H1 (cell line): ENCODE results near the gene NKAIN2. TPM values are rescaled to one million over a fixed set of nuclear protein-coding genes. Genes with fewer than 3 reads are reported as not detected.

Experiments used
- CTCF ChIA-PET: fragments of 300-600 bp; sonication (Branson Sonifier 250); formaldehyde crosslinking; loops from one replicate; lab custom pipeline; 2021; ENCODE audit not compliant: partially characterized antibody; lab: Charles Lee
- POLR2A ChIA-PET: fragments of 300-600 bp; sonication (Branson Sonifier 250); formaldehyde crosslinking; loops from one replicate; lab custom pipeline; 2021; ENCODE audit warnings: inconsistent platforms; ENCODE audit not compliant: partially characterized antibody; lab: Charles Lee
- DNase-seq, 2 experiments: peaks; one replicate each; pipeline versions ENCODE4 v3.0.0 to v3.0.0-alpha.2; 2010 to 2022; ENCODE audit warnings: low spot score in 2 of 2, low read depth in 1 of 2, mixed read lengths in 1 of 2
- FAIRE-seq: peaks from 2 replicates; lab custom pipeline; 2011; peaks lifted over from hg19 to GRCh38; lab: Jason Lieb, UNC
- H2AFZ ChIP-seq: 2 replicates; pipeline ENCODE4 v1.8.1; 2012; ENCODE audit warnings: low read length, inconsistent platforms
- H2AK5ac ChIP-seq: 2 replicates; pipeline ENCODE4 v1.6.1; 2013; ENCODE audit warnings: low read depth, low read length
- H2BK120ac ChIP-seq: replicated peaks from 2 replicates; pipeline ENCODE3; 2013; ENCODE audit warnings: low read depth, low read length, inconsistent platforms
- H2BK12ac ChIP-seq: 2 replicates; pipeline ENCODE4 v1.6.1; 2013; ENCODE audit warnings: low read depth, low read length
- H2BK15ac ChIP-seq: 2 replicates; pipeline ENCODE4 v1.6.1; 2013; ENCODE audit warnings: low read length
- H2BK20ac ChIP-seq: 2 replicates; pipeline ENCODE4 v1.6.1; 2013; ENCODE audit warnings: low read length
- H2BK5ac ChIP-seq: 2 replicates; pipeline ENCODE4 v1.6.1; 2013; ENCODE audit warnings: low read depth, low read length
- H3K14ac ChIP-seq: 2 replicates; pipeline ENCODE4 v1.6.1; 2013; ENCODE audit warnings: inconsistent platforms; ENCODE audit not compliant: insufficient read length
- H3K18ac ChIP-seq: 2 replicates; pipeline ENCODE4 v1.6.1; 2013; ENCODE audit warnings: low read length; ENCODE audit errors: extremely low read depth
- H3K23ac ChIP-seq: 2 replicates; pipeline ENCODE4 v1.6.1; 2013; ENCODE audit warnings: inconsistent platforms; ENCODE audit not compliant: insufficient read length
- H3K23me2 ChIP-seq: 2 replicates; pipeline ENCODE4 v1.6.1; 2013; ENCODE audit warnings: low read depth, low read length
- H3K27ac ChIP-seq: 2 replicates; pipeline ENCODE4 v1.6.1; 2011; ENCODE audit warnings: low read depth, low read length, inconsistent platforms
- H3K27me3 ChIP-seq, 4 experiments: replicated peaks in 1 of 4; 1 replicate in 1 of 4; 2 replicates in 3 of 4; pipeline versions ENCODE4 v1.6.1 to v1.8.1; 2011 to 2013; ENCODE audit warnings: low read length in 3 of 4, mild to moderate bottlenecking in 3 of 4, inconsistent platforms in 2 of 4, mixed read lengths in 2 of 4, moderate library complexity in 1 of 4; ENCODE audit not compliant: control insufficient read depth in 3 of 4, insufficient read depth in 3 of 4; ENCODE audit errors: extremely low read depth in 1 of 4
- H3K36me3 ChIP-seq, 4 experiments: 2 replicates each; pipeline versions ENCODE4 v1.6.1 to v1.8.1; 2011 to 2013; ENCODE audit warnings: mild to moderate bottlenecking in 4 of 4, low read length in 3 of 4, moderate library complexity in 2 of 4, control low read depth in 1 of 4, inconsistent platforms in 1 of 4; ENCODE audit not compliant: insufficient read depth in 4 of 4, control insufficient read depth in 2 of 4
- H3K4ac ChIP-seq: replicated peaks from 2 replicates; pipeline ENCODE3; 2013; ENCODE audit warnings: low read length, low read depth, mixed read lengths, inconsistent platforms; ENCODE audit not compliant: insufficient read length
- H3K4me1 ChIP-seq, 4 experiments: replicated peaks in 1 of 4; 1 replicate in 1 of 4; 2 replicates in 3 of 4; pipeline versions ENCODE4 v1.6.1 to v1.8.1; 2011 to 2013; ENCODE audit warnings: low read length in 3 of 4, inconsistent platforms in 2 of 4, mixed read lengths in 1 of 4; ENCODE audit not compliant: insufficient read depth in 4 of 4, control insufficient read depth in 3 of 4
- H3K4me2 ChIP-seq, 2 experiments: 2 replicates each; pipeline versions ENCODE4 v1.6.1 to v1.8.1; 2011 to 2013; ENCODE audit warnings: low read depth in 2 of 2, low read length in 2 of 2, control low read depth in 1 of 2, inconsistent platforms in 1 of 2, mild to moderate bottlenecking in 1 of 2; ENCODE audit not compliant: insufficient read depth in 1 of 2
- H3K4me3 ChIP-seq, 4 experiments: fragments of 200-600, 300-600 bp in 1 of 4; sonication (generic), shearing (Covaris generic), sonication (Bioruptor Twin) in 1 of 4; 2 replicates each; pipeline versions ENCODE4 v1.5.1 to v1.8.1; 2011 to 2016; ENCODE audit warnings: low read length in 4 of 4, low read depth in 3 of 4, control low read depth in 2 of 4, inconsistent platforms in 2 of 4, mild to moderate bottlenecking in 2 of 4, mixed read lengths in 1 of 4, moderate library complexity in 1 of 4; ENCODE audit not compliant: insufficient read depth in 2 of 4; ENCODE audit errors: extremely low read depth in 1 of 4
- H3K56ac ChIP-seq: replicated peaks from 2 replicates; pipeline ENCODE3; 2013; ENCODE audit warnings: low read depth, mild to moderate bottlenecking, mixed read lengths, low read length, inconsistent platforms; ENCODE audit not compliant: insufficient read length
- H3K79me1 ChIP-seq: 2 replicates; pipeline ENCODE4 v1.6.1; 2013; ENCODE audit warnings: low read depth, low read length, control low read depth
- H3K79me2 ChIP-seq, 2 experiments: 2 replicates each; pipeline versions ENCODE4 v1.6.1 to v1.8.1; 2012 to 2013; ENCODE audit warnings: low read length in 2 of 2, mild to moderate bottlenecking in 2 of 2, inconsistent platforms in 1 of 2; ENCODE audit not compliant: insufficient read depth in 2 of 2, control insufficient read depth in 1 of 2
- H3K9ac ChIP-seq, 4 experiments: replicated peaks in 1 of 4; 1 replicate in 1 of 4; 2 replicates in 3 of 4; pipeline versions ENCODE4 v1.6.1 to v1.8.1; 2011 to 2013; ENCODE audit warnings: low read depth in 3 of 4, low read length in 3 of 4, control low read depth in 2 of 4, mild to moderate bottlenecking in 2 of 4, moderate library complexity in 2 of 4, inconsistent platforms in 1 of 4; ENCODE audit errors: extremely low read depth in 1 of 4
- H3K9me3 ChIP-seq, 2 experiments: 2 replicates each; pipeline versions ENCODE4 v1.6.1 to v1.8.1; 2012 to 2013; ENCODE audit warnings: mild to moderate bottlenecking in 2 of 2, moderate library complexity in 2 of 2, control low read depth in 1 of 2, inconsistent platforms in 1 of 2, low read depth in 1 of 2, low read length in 1 of 2, mixed read lengths in 1 of 2; ENCODE audit not compliant: insufficient read depth in 2 of 2
- H4K20me1 ChIP-seq, 2 experiments: replicated peaks in 1 of 2; 2 replicates each; pipeline versions ENCODE3 to v1.8.1; 2011 to 2013; ENCODE audit warnings: inconsistent platforms in 2 of 2, low read length in 2 of 2, mild to moderate bottlenecking in 1 of 2; ENCODE audit not compliant: insufficient read depth in 2 of 2, control insufficient read depth in 1 of 2
- H4K5ac ChIP-seq: 2 replicates; pipeline ENCODE4 v1.6.1; 2013; ENCODE audit warnings: low read length, low read depth, mixed read lengths, inconsistent platforms; ENCODE audit not compliant: insufficient read length
- H4K8ac ChIP-seq: 2 replicates; pipeline ENCODE4 v1.8.0; 2013; ENCODE audit warnings: mild to moderate bottlenecking, moderate library complexity, low read length, inconsistent platforms; ENCODE audit not compliant: insufficient read depth; ENCODE audit errors: extremely low read depth
- H4K91ac ChIP-seq: replicated peaks from 2 replicates; pipeline ENCODE3; 2013; ENCODE audit warnings: low read length, mixed read lengths, inconsistent platforms; ENCODE audit not compliant: insufficient read length
- ASH2L ChIP-seq: fragments of 200-600, 300-600 bp; sonication (generic); IDR thresholded peaks from one replicate; pipeline ENCODE4 v1.7.1; 2017; ENCODE audit warnings: low read length
- ATF3 ChIP-seq: IDR thresholded peaks from 2 replicates; pipeline ENCODE4 v1.6.1; 2011; ENCODE audit warnings: low read depth, mild to moderate bottlenecking, low read length; ENCODE audit not compliant: insufficient read depth
- BCL11A ChIP-seq, 2 experiments: IDR thresholded peaks; one replicate each; pipeline ENCODE4 v1.6.1; 2011; ENCODE audit warnings: low read depth in 2 of 2, low read length in 2 of 2, mild to moderate bottlenecking in 2 of 2
- CEBPB ChIP-seq: IDR thresholded peaks from 2 replicates; pipeline ENCODE4 v1.6.1; 2012; ENCODE audit warnings: low read depth, low read length
- CTCF ChIP-seq, 3 experiments: IDR thresholded peaks; 1 replicate in 2 of 3; 2 replicates in 1 of 3; pipeline versions ENCODE4 v1.5.1 to v1.6.1; 2011; ENCODE audit warnings: low read length in 3 of 3, mild to moderate bottlenecking in 3 of 3, inconsistent platforms in 2 of 3, low read depth in 1 of 3, moderate library complexity in 1 of 3; ENCODE audit not compliant: insufficient read depth in 1 of 3; ENCODE audit errors: control extremely low read depth in 1 of 3
- EZH2 ChIP-seq: fragments of 200-600 bp; sonication (generic); IDR thresholded peaks from 2 replicates; pipeline ENCODE4 v1.7.1; 2012; ENCODE audit warnings: low read depth, mild to moderate bottlenecking, moderate library complexity, low read length, inconsistent platforms; ENCODE audit not compliant: severe bottlenecking
- GTF2F1 ChIP-seq: IDR thresholded peaks from 2 replicates; pipeline ENCODE4 v1.6.1; 2012; ENCODE audit warnings: low read depth, low read length, improper control_type of control experiment, borderline replicate concordance
- JUN ChIP-seq: IDR thresholded peaks from 2 replicates; pipeline ENCODE4 v1.6.1; 2011; ENCODE audit warnings: low read depth, mild to moderate bottlenecking, improper control_type of control experiment, low read length
- MAX ChIP-seq: IDR thresholded peaks from 2 replicates; pipeline ENCODE4 v1.6.1; 2012; ENCODE audit warnings: inconsistent platforms
- POU5F1 ChIP-seq: IDR thresholded peaks from 2 replicates; pipeline ENCODE4 v1.6.1; 2011; ENCODE audit warnings: low read depth, mild to moderate bottlenecking, low read length, moderate library complexity
- TBP ChIP-seq: IDR thresholded peaks from 2 replicates; pipeline ENCODE4 v1.6.1; 2011; ENCODE audit warnings: low read depth, low read length, improper control_type of control experiment
- TEAD4 ChIP-seq: IDR thresholded peaks from 2 replicates; pipeline ENCODE4 v1.6.1; 2012; ENCODE audit warnings: low read depth, low read length, inconsistent platforms, mixed read lengths
- WGBS, 2 experiments: shearing (Covaris generic) in 1 of 2; methylation state at CpG; one replicate each; pipeline versions ENCODE4 v1.1.6 to v1.1.7; 2013 to 2015; ENCODE audit warnings: low lambda C conversion rate in 2 of 2, mixed read lengths in 2 of 2, inconsistent platforms in 1 of 2, low coverage in 1 of 2, missing lambda C conversion rate in 1 of 2; ENCODE audit not compliant: insufficient replicate concordance in 2 of 2, insufficient coverage in 1 of 2, insufficient read length in 1 of 2; ENCODE audit errors: extremely low coverage in 1 of 2, missing lambda C conversion rate in 1 of 2; 5-methylcytosine and 5-hydroxymethylcytosine counted together
- polyA plus RNA-seq, 7 experiments: library from polyadenylated mRNA; depleted of rRNA in 3 of 7; stranded (reverse) in 5 of 7; unstranded in 2 of 7; fragments of >200 nt in 5 of 7; fragments of 200-250 nt in 2 of 7; gene quantifications; 1 replicate in 5 of 7; 2 replicates in 1 of 7; 4 replicates in 1 of 7; pipeline versions ENCODE4 v1.2.1 to v1.2.3, GENCODE V29; 2011 to 2013; ENCODE audit warnings: missing spikeins in 2 of 7, mixed read lengths in 2 of 7
- total RNA-seq: library from RNA; stranded (reverse); fragmentation: NEBNext Ultra II Directional; extraction: Animal tissue kit (Norgen Biotek cat#: 25700); gene quantifications from 2 replicates; pipeline ENCODE4 v1.2.1, GENCODE V29; 2021

NKAIN2 gene
- total and polyA plus RNA-seq, 2 of the 8 experiments (the other 6 are each of a cell fraction or from before 2014, with no cell fraction given), result 0.20 to 0.34 TPM

GRCh38 chr6:124131259-124131658 is 327.6 kb downstream of the NKAIN2 start:
- no peak for FAIRE-seq
- no peak overlapping the region for H2BK5ac ChIP-seq
- no peak overlapping the region for H3K23ac ChIP-seq
- no peak overlapping the region for H3K56ac ChIP-seq
- H3K27me3 ChIP-seq, result no peaks in the 10 kb centered on the region
- no peaks in the 10 kb centered on the region for H4K20me1 ChIP-seq
- H2BK20ac ChIP-seq, result no peak overlapping the region
- H3K79me1 ChIP-seq, result no peaks in the 10 kb centered on the region
- no peaks in the 10 kb centered on the region for H3K9me3 ChIP-seq
- no peak overlapping the region for H4K8ac ChIP-seq
- H3K23me2 ChIP-seq, result no peaks in the 10 kb centered on the region
- H2AFZ ChIP-seq, result no peak overlapping the region
- H2BK12ac ChIP-seq, result no peak overlapping the region
- no peak overlapping the region for H2AK5ac ChIP-seq
- no peak overlapping the region for H4K5ac ChIP-seq
- no peak overlapping the region for H2BK15ac ChIP-seq
- H4K91ac ChIP-seq, result no peak overlapping the region
- H3K4me1 ChIP-seq, result no peaks in the 10 kb centered on the region
- no peaks in the 10 kb centered on the region for H3K79me2 ChIP-seq
- DNase-seq, result no peak
- H3K14ac ChIP-seq, result no peak overlapping the region
- WGBS, 2 experiments, result 91% methylated on average over 4 of the region's 4 CpGs; no CpG with 5 or more reads in 1 of the 2 experiments
- no peaks in the 10 kb centered on the region for H3K36me3 ChIP-seq
- no peak overlapping the region for H3K4me2 ChIP-seq
- H2BK120ac ChIP-seq, result no peak overlapping the region
- H3K9ac ChIP-seq, result no peak overlapping the region
- H3K4me3 ChIP-seq, result no peak overlapping the region
- no peak overlapping the region for H3K18ac ChIP-seq
- H3K4ac ChIP-seq, result no peak overlapping the region
- ChIA-PET CTCF (no interaction called here), POLR2A (no interaction called here)
- no peak overlapping the region for H3K27ac ChIP-seq
- TF ChIP-seq BCL11A (IDR thresholded peaks at IDR 0.05; ENCODE audit: low read depth in 2 of 2, low read length in 2 of 2), result no peak
- TF ChIP-seq TEAD4, result no peak
- no peak for TF ChIP-seq CEBPB
- TF ChIP-seq EZH2, result no peak
- no peak for TF ChIP-seq TBP
- TF ChIP-seq CTCF (IDR thresholded peaks at IDR 0.05; ENCODE audit: control extremely low read depth in 1 of 3, insufficient read depth in 1 of 3, low read depth in 1 of 3, low read length in 3 of 3), result no peak
- TF ChIP-seq MAX, result no peak
- TF ChIP-seq JUN, result no peak
- no peak for TF ChIP-seq ATF3
- TF ChIP-seq POU5F1, result no peak
- TF ChIP-seq GTF2F1, result no peak
- no peak for TF ChIP-seq ASH2L
